ENCODE data around the gene CLEC16A. TPM values are rescaled to one million over a fixed set of nuclear protein-coding genes. Genes with fewer than 3 reads are reported as not detected.

CLEC16A gene
- polyA plus RNA-seq, 3 donors: 3.4 to 12.0 (median 5.8) TPM

DNA sequence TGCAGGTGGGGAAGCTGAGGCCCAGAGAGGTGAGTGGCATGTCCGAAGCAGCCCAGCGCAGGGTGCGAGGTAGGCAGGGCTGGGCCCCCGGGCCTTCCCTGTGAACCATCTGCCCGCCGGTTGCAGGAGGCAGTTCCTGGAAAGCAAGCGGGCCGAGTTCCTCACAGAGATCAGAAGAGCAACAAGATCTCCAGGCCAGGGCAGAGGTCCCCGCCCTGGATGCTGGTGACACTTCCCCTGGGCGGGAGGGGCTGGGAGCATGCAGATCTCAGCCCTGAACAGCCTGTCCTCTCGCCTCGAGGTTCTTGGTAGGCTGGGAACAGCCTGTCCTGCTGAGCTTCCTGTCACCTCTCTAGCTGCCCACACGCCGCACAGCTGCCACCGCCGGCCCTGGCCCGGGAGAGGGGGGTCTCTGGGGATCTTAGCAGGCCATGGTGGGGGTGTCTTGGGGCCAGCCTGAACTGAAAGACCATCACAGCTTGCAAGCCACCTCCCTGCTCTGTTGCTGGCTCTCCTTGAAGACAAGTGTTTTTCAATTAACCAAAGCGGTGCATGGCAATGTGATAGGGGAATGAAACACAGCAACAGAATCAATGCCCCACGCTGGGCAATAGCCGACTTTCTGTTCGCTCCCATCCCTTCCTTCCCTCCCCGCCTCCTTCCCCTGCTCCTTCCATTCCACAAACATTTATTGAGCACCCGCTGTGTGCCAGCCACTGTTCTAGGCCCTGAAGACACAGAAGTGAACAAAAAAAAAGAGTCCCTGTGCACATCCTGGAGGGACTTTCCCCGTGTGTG, 279.9 kb downstream of the CLEC16A start:
- Mint-ChIP-seq H3K4me1 (peaks cover 28% of the 10 kb centered on the region), H3K36me3 (no peaks in the 10 kb centered on the region), H3K4me3 (peak overlapping the region in 1 of 2 donors; percentile 76), H3K27me3 (ENCODE audit: low read depth in 3 of 3) (peaks cover 3 to 5% (median 4%) of the 10 kb centered on the region in 3 donors), H3K27ac (peak overlapping the region in 6 of 7 donors; percentile 30 to 76 (median 62)), H3K9me3 (peaks cover 0 to 3% (median 0%) of the 10 kb centered on the region in 7 donors)
- Histone ChIP-seq H3K9ac (ENCODE audit: insufficient read depth, low read length, poor library complexity, severe bottlenecking) (no peak overlapping the region), H3K36me3 (replicated peaks in 1 of 2; ENCODE audit: control insufficient read depth in 1 of 2, insufficient read depth in 2 of 2, low read length in 2 of 2) (no peaks in the 10 kb centered on the region), H3K4me1 (ENCODE audit: control insufficient read depth in 1 of 2, insufficient read depth in 2 of 2, low read length in 2 of 2) (peaks cover 23 to 36% of the 10 kb centered on the region in 2 donors), H2AFZ (ENCODE audit: insufficient read depth, low read depth, low read length, poor library complexity, severe bottlenecking) (no peak overlapping the region), H3K4me3 (replicated peaks in 1 of 3; ENCODE audit: low read depth in 2 of 3, low read length in 3 of 3) (peak overlapping the region in 1 of 3 experiments; percentile 61), H3K27ac (ENCODE audit: low read depth in 1 of 2, low read length in 2 of 2) (no peak overlapping the region), H3K9me3 (replicated peaks in 1 of 2; ENCODE audit: control insufficient read depth in 1 of 2, insufficient read depth in 1 of 2, low read length in 2 of 2) (no peaks in the 10 kb centered on the region), H3K27me3 (ENCODE audit: control insufficient read depth in 2 of 2, insufficient read depth in 2 of 2, low read length in 2 of 2) (no peaks in the 10 kb centered on the region), H3K79me2 (ENCODE audit: insufficient read depth, low read length) (no peaks in the 10 kb centered on the region), H3K4me2 (replicated peaks; ENCODE audit: extremely low read depth, low read length, poor library complexity, severe bottlenecking) (peak overlapping the region; percentile 49), H4K20me1 (ENCODE audit: insufficient read depth, low read length) (no peaks in the 10 kb centered on the region)
- TF ChIP-seq, protein P1, sequence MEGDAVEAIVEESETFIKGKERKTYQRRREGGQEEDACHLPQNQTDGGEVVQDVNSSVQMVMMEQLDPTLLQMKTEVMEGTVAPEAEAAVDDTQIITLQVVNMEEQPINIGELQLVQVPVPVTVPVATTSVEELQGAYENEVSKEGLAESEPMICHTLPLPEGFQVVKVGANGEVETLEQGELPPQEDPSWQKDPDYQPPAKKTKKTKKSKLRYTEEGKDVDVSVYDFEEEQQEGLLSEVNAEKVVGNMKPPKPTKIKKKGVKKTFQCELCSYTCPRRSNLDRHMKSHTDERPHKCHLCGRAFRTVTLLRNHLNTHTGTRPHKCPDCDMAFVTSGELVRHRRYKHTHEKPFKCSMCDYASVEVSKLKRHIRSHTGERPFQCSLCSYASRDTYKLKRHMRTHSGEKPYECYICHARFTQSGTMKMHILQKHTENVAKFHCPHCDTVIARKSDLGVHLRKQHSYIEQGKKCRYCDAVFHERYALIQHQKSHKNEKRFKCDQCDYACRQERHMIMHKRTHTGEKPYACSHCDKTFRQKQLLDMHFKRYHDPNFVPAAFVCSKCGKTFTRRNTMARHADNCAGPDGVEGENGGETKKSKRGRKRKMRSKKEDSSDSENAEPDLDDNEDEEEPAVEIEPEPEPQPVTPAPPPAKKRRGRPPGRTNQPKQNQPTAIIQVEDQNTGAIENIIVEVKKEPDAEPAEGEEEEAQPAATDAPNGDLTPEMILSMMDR (IDR thresholded peaks at IDR 0.05): no peak
- peak; percentile 85 to 87 (median 85) for DNase-seq
- intact Hi-C loops (cut with micrococcal nuclease): no loop called here
- 3% methylated on average over 18 of the region's 24 CpGs for WGBS (ENCODE audit: insufficient coverage)

DNA sequence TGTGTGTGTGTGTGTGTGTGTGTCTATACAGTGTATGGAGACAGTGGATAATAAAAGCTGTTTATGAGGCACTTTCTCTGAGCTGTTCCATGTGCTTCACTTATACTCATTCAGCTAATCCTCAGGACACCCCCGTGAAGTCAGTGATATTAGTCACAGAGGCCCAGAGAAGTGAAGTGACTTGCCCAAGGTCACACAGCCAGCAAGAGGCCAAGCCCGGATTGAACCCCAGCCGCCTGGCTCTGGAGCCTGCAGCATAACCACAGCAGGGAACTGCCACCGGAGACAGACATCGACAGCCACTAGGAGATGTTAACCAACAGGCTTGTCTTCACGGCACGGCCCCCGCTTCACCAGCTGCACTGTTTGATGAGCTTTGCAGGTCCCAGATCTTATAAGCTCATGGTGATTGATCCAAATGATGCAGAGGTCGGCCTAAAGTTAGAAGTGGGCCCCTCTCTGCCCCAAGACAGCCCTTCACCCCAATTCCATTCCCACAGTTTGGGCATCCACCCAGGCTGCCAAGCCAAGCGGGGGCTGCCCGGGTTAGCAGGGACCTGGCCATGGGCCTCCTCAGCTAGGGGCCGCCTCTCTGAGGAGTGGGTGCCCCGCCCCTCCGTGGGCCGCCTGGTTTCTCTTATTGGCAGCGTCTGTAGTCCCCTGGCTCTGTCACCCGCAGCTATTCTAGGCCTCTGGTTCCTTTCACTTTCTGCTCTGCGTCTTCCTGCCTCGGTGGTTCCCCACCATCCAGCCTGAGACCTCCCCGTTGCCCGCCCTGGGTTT, 280.7 kb downstream of the CLEC16A start:
- Mint-ChIP-seq H3K27me3 (ENCODE audit: low read depth in 3 of 3) (peaks cover 4 to 5% (median 5%) of the 10 kb centered on the region in 3 donors), H3K4me3 (peak overlapping the region; percentile 65 to 71), H3K9me3 (peaks cover 0 to 3% (median 0%) of the 10 kb centered on the region in 7 donors), H3K36me3 (no peaks in the 10 kb centered on the region), H3K27ac (peak overlapping the region in 2 of 7 donors; percentile 49 to 63), H3K4me1 (peaks cover 24% of the 10 kb centered on the region)
- TF ChIP-seq, protein P1 (IDR thresholded peaks at IDR 0.05): no peak
- H3K27me3 ChIP-seq (ENCODE audit: control insufficient read depth in 2 of 2, insufficient read depth in 2 of 2, low read length in 2 of 2): no peaks in the 10 kb centered on the region
- H3K79me2 ChIP-seq (ENCODE audit: insufficient read depth, low read length): no peaks in the 10 kb centered on the region
- H3K27ac ChIP-seq (ENCODE audit: low read depth in 1 of 2, low read length in 2 of 2): no peak overlapping the region
- no peaks in the 10 kb centered on the region for H3K9me3 ChIP-seq (replicated peaks in 1 of 2; ENCODE audit: control insufficient read depth in 1 of 2, insufficient read depth in 1 of 2, low read length in 2 of 2)
- H3K4me1 ChIP-seq (ENCODE audit: control insufficient read depth in 1 of 2, insufficient read depth in 2 of 2, low read length in 2 of 2): peaks cover 19 to 29% of the 10 kb centered on the region in 2 donors
- no peaks in the 10 kb centered on the region for H3K36me3 ChIP-seq (replicated peaks in 1 of 2; ENCODE audit: control insufficient read depth in 1 of 2, insufficient read depth in 2 of 2, low read length in 2 of 2)
- H3K4me2 ChIP-seq (replicated peaks; ENCODE audit: extremely low read depth, low read length, poor library complexity, severe bottlenecking): peak overlapping the region; percentile 56
- intact Hi-C loops (cut with micrococcal nuclease): no loop called here
- H3K4me3 ChIP-seq (replicated peaks in 1 of 3; ENCODE audit: low read depth in 2 of 3, low read length in 3 of 3): peak overlapping the region in 1 of 3 experiments; percentile 61
- H3K9ac ChIP-seq (ENCODE audit: insufficient read depth, low read length, poor library complexity, severe bottlenecking): peak overlapping the region; percentile 17
- no peaks in the 10 kb centered on the region for H4K20me1 ChIP-seq (ENCODE audit: insufficient read depth, low read length)
- H2AFZ ChIP-seq (ENCODE audit: insufficient read depth, low read depth, low read length, poor library complexity, severe bottlenecking): peak overlapping the region; percentile 53
- DNase-seq: peak in 2 of 3 donors; percentile 36 to 47
- 23% methylated on average over 20 of the region's 21 CpGs for WGBS (ENCODE audit: insufficient coverage)

Measured in CD14-positive monocyte (primary cell).